ENCODE data around the gene EEPD1. TPM values are rescaled to one million over a fixed set of nuclear protein-coding genes. Genes with fewer than 3 reads are reported as not detected.

EEPD1 gene
- total RNA-seq, 1 experiment from 2014 or later, result 5.0 TPM

GRCh38 chr7:36228039-36228438, 75.0 kb downstream of the EEPD1 start:
- H3K14ac ChIP-seq (ENCODE audit: insufficient read depth, low read length), result no peak overlapping the region
- no peak overlapping the region for H2BK120ac ChIP-seq (ENCODE audit: low read depth, low read length, poor library complexity, severe bottlenecking)
- H4K20me1 ChIP-seq (ENCODE audit: control insufficient read depth, insufficient read depth, insufficient read length), result no peaks in the 10 kb centered on the region
- Mint-ChIP-seq H3K4me3 (no peak overlapping the region), H3K9me3 (no peaks in the 10 kb centered on the region), H3K36me3 (ENCODE audit: insufficient read depth in 1 of 3, low read depth in 3 of 3) (peaks cover 0 to 4% (median 2%) of the 10 kb centered on the region in 3 experiments; a peak in 1 of 7 replicates), H3K4me1 (peaks cover 5 to 9% of the 10 kb centered on the region in 2 experiments), H3K27ac (no peak overlapping the region), H3K27me3 (ENCODE audit: low read depth) (no peaks in the 10 kb centered on the region)
- no peaks in the 10 kb centered on the region for H3K23me2 ChIP-seq (ENCODE audit: insufficient read length, low read depth, low read length, poor library complexity, severe bottlenecking)
- no peak overlapping the region for H2BK15ac ChIP-seq (ENCODE audit: low read depth, low read length)
- no peak overlapping the region for H2BK20ac ChIP-seq (ENCODE audit: low read depth, low read length, poor library complexity, severe bottlenecking)
- no peak overlapping the region for H3K9ac ChIP-seq (ENCODE audit: extremely low read depth, insufficient read length, low read length)
- H3K27ac ChIP-seq (ENCODE audit: insufficient read length, low read depth, low read length), result no peak overlapping the region
- no peak for DNase-seq
- no peak overlapping the region for H4K8ac ChIP-seq (replicated peaks; ENCODE audit: insufficient read length, low read depth, low read length)
- H3K18ac ChIP-seq (ENCODE audit: insufficient read length, low read depth, low read length), result no peak overlapping the region
- H2BK5ac ChIP-seq (ENCODE audit: insufficient read length, low read length), result no peak overlapping the region
- H2AK5ac ChIP-seq (ENCODE audit: insufficient read length, low read length), result no peak overlapping the region
- no peaks in the 10 kb centered on the region for H3K9me3 ChIP-seq (ENCODE audit: control insufficient read depth, low read depth, low read length)
- no peak overlapping the region for H3K56ac ChIP-seq (ENCODE audit: insufficient read length, low read depth, low read length)
- no peaks in the 10 kb centered on the region for H3K27me3 ChIP-seq (ENCODE audit: insufficient read depth, low read length)
- peaks cover 2% of the 10 kb centered on the region; the same call in 1 of the 2 replicates for H3K4me1 ChIP-seq (ENCODE audit: insufficient read depth, low read length)
- no CpG with 5 or more reads among the region's 4 CpGs for WGBS (ENCODE audit: extremely low coverage, insufficient read length, low lambda C conversion rate)
- H2AFZ ChIP-seq (ENCODE audit: low read length), result no peak overlapping the region
- no peak overlapping the region for H3K4ac ChIP-seq (ENCODE audit: low read depth, low read length)
- no peaks in the 10 kb centered on the region for H3K79me1 ChIP-seq (ENCODE audit: insufficient read depth, low read depth, low read length, poor library complexity, severe bottlenecking)
- no peak for TF ChIP-seq CTCF (conservative IDR thresholded peaks at IDR 0.05)
- H2BK12ac ChIP-seq (ENCODE audit: insufficient read length, low read depth, low read length), result no peak overlapping the region
- no peak overlapping the region for H3K4me2 ChIP-seq (ENCODE audit: insufficient read depth, insufficient read length, low read length)
- H4K5ac ChIP-seq (ENCODE audit: insufficient read length, low read depth, low read length), result no peak overlapping the region
- H3K79me2 ChIP-seq (ENCODE audit: insufficient read depth, low read length), result no peaks in the 10 kb centered on the region
- no peak overlapping the region for H3K23ac ChIP-seq (ENCODE audit: insufficient read length, low read depth, low read length)
- no peak overlapping the region for H4K91ac ChIP-seq (ENCODE audit: insufficient read length, low read depth, low read length)
- H3T11ph ChIP-seq (ENCODE audit: low read length), result no peak overlapping the region

All from H9 (cell line).